KMS-11 (cell line): ENCODE results near the gene JOSD2.

ENCODE experiments used
- H2AFZ ChIP-seq: fragments of 200-600 bp; sonication (generic); 2 replicates; pipeline ENCODE4 v1.6.1; 2016; ENCODE audit warnings: antibody characterized with exemption, mixed run types, low read depth
- H3K27ac ChIP-seq: fragments of 200-600 bp; sonication (generic); 2 replicates; pipeline ENCODE4 v1.6.1; 2016; ENCODE audit warnings: mild to moderate bottlenecking, mixed run types
- H3K27me3 ChIP-seq: fragments of 200-600 bp; sonication (generic); 2 replicates; pipeline ENCODE4 v1.6.1; 2017; ENCODE audit warnings: mild to moderate bottlenecking, low read depth, mixed run types, moderate library complexity; ENCODE audit not compliant: insufficient read depth
- H3K36me3 ChIP-seq: fragments of 200-600 bp; sonication (generic); 2 replicates; pipeline ENCODE4 v1.6.1; 2017; ENCODE audit warnings: mild to moderate bottlenecking, mixed run types; ENCODE audit not compliant: insufficient read depth
- H3K4me1 ChIP-seq: fragments of 200-600 bp; sonication (generic); 2 replicates; pipeline ENCODE4 v1.6.1; 2016; ENCODE audit warnings: mild to moderate bottlenecking, low read depth, mixed run types; ENCODE audit not compliant: poor library complexity, severe bottlenecking
- H3K4me2 ChIP-seq: fragments of 200-600 bp; sonication (generic); 2 replicates; pipeline ENCODE4 v1.7.0; 2016; ENCODE audit warnings: mild to moderate bottlenecking, mixed run types
- H3K4me3 ChIP-seq: fragments of 200-600 bp; sonication (generic); IDR thresholded peaks from 2 replicates; pipeline ENCODE4 v1.6.1; 2017; ENCODE audit warnings: low read depth, low read length, mixed read lengths; ENCODE audit not compliant: insufficient read depth
- H3K79me2 ChIP-seq: fragments of 200-600 bp; sonication (generic); 2 replicates; pipeline ENCODE4 v1.6.1; 2016; ENCODE audit warnings: low read depth, mixed run types; ENCODE audit not compliant: insufficient read depth
- H3K9ac ChIP-seq: fragments of 200-600 bp; sonication (generic); 2 replicates; pipeline ENCODE4 v1.6.1; 2016; ENCODE audit warnings: mild to moderate bottlenecking, mixed run types
- H4K20me1 ChIP-seq: fragments of 200-600 bp; sonication (generic); 2 replicates; pipeline ENCODE4 v1.6.1; 2016; ENCODE audit warnings: mild to moderate bottlenecking, mixed run types; ENCODE audit not compliant: insufficient read depth
- CTCF ChIP-seq: fragments of 200-600 bp; sonication (generic); conservative IDR thresholded peaks from 2 replicates; pipeline ENCODE4 v1.6.1; 2017; ENCODE audit warnings: low read depth, mild to moderate bottlenecking, antibody characterized with exemption, low read length, moderate library complexity, mixed read lengths

Gene JOSD2

GRCh38 chr19:50478901-50479715, 31.9 kb downstream of the JOSD2 start:
- no peak overlapping the region for H3K9ac ChIP-seq
- H2AFZ ChIP-seq, result no peak overlapping the region
- peaks cover 5% of the 10 kb centered on the region for H3K4me1 ChIP-seq
- no peak overlapping the region for H3K4me2 ChIP-seq
- no peaks in the 10 kb centered on the region for H4K20me1 ChIP-seq
- no peak overlapping the region for H3K27ac ChIP-seq
- no peak overlapping the region for H3K4me3 ChIP-seq
- H3K36me3 ChIP-seq, result no peaks in the 10 kb centered on the region
- H3K79me2 ChIP-seq, result peaks cover 17% of the 10 kb centered on the region; the same call in 1 of the 2 replicates
- 0 out of 2 replicates have a peak, but pooled peaks cover 2% of the 10 kb centered on the region for H3K27me3 ChIP-seq
- TF ChIP-seq CTCF, result peak; percentile 45

- no peak for TF ChIP-seq CTCF
- Histone ChIP-seq H3K36me3 (no peaks in the 10 kb centered on the region), H3K4me2 (peak overlapping the region; percentile 65)
Observed at GRCh38 chr19:50477751-50478515, 33.1 kb downstream of the JOSD2 start.

GRCh38 chr19:50476907-50477238, 34.1 kb downstream of the JOSD2 start:
- Histone ChIP-seq H3K79me2 (peaks cover 17% of the 10 kb centered on the region; the same call in 1 of the 2 replicates), H3K9ac (peak overlapping the region; percentile 77), H3K27ac (peak overlapping the region; percentile 65), H3K4me2 (peak overlapping the region; percentile 65), H3K27me3 (peaks cover 8% of the 10 kb centered on the region; the same call in 1 of the 2 replicates), H3K36me3 (no peaks in the 10 kb centered on the region), H3K4me1 (peaks cover 5% of the 10 kb centered on the region), H4K20me1 (no peaks in the 10 kb centered on the region), H3K4me3 (peak overlapping the region; percentile 32), H2AFZ (peak overlapping the region; percentile 86)
- no peak for TF ChIP-seq CTCF

More at GRCh38 chr19:50477751-50478515, 33.1 kb downstream of the JOSD2 start:
- no peak overlapping the region for H3K9ac ChIP-seq
- no peak overlapping the region for H3K4me3 ChIP-seq
- H3K4me1 ChIP-seq, result peaks cover 5% of the 10 kb centered on the region
- no peak overlapping the region for H3K27ac ChIP-seq
- no peaks in the 10 kb centered on the region for H4K20me1 ChIP-seq
- H3K27me3 ChIP-seq, result peaks cover 3% of the 10 kb centered on the region; the same call in 1 of the 2 replicates
- peaks cover 17% of the 10 kb centered on the region; the same call in 1 of the 2 replicates for H3K79me2 ChIP-seq
- H2AFZ ChIP-seq, result no peak overlapping the region

- peak within 1 kb of the TSS; percentile 65 for H3K4me2 ChIP-seq
- peak within 1 kb of the TSS; percentile 86 for H2AFZ ChIP-seq
- peak within 1 kb of the TSS; percentile 32 for H3K4me3 ChIP-seq
- peaks cover 5% of the 10 kb centered on the region for H3K4me1 ChIP-seq
- H3K9ac ChIP-seq, result peak within 1 kb of the TSS; percentile 77
- H3K36me3 ChIP-seq, result no peaks in the 10 kb centered on the region
- H3K79me2 ChIP-seq, result peaks cover 17% of the 10 kb centered on the region; the same call in 1 of the 2 replicates
- TF ChIP-seq CTCF, result no peak
- no peaks in the 10 kb centered on the region for H4K20me1 ChIP-seq
- H3K27me3 ChIP-seq, result peaks cover 8% of the 10 kb centered on the region; the same call in 1 of the 2 replicates
- peak within 1 kb of the TSS; percentile 65 for H3K27ac ChIP-seq
Observed at GRCh38 chr19:50476224-50476906, 34.6 kb downstream of the JOSD2 start, which contains the start of the genes EMC10 and GARIN5A. Gene EMC10, plus strand, starts transcription at chr19:50476507. Its CDS starts 38 bp downstream, at chr19:50476545. Gene GARIN5A, minus strand, starts transcription at chr19:50476848. Its CDS starts 460 bp downstream, at chr19:50476388.
